Heart left ventricle (tissue), 16 donors: Measurements from ENCODE around the gene SBNO2. TPM values are rescaled to one million over a fixed set of nuclear protein-coding genes. Genes with fewer than 3 reads are reported as not detected.

Source experiments
- ATAC-seq, 4 donors: fragments of 200-7000 bp; cut with Tn5 transposase; one replicate each; pipeline ENCODE4 v1.9.1; 2020 to 2022; ENCODE audit warnings: moderate library complexity in 4 of 4, mild to moderate bottlenecking in 3 of 4, moderate number of reproducible peaks in 1 of 4
- DNase-seq, 5 donors: peaks; one replicate each; pipeline ENCODE4 v3.0.0-alpha.2; 2020
- H3K27ac ChIP-seq, 12 donors: fragments of 200-600 bp; sonication (generic) in 4 of 12; one replicate each; pipeline versions ENCODE4 v1.5.0 to v1.8.0; 2016 to 2022; ENCODE audit warnings: mild to moderate bottlenecking in 2 of 12
- H3K27me3 ChIP-seq, 9 donors: fragments of 200-600 bp; sonication (generic) in 2 of 9; one replicate each; pipeline versions ENCODE4 v1.5.1 to v1.8.0; 2016 to 2022; ENCODE audit warnings: mild to moderate bottlenecking in 3 of 9
- H3K36me3 ChIP-seq, 9 donors: fragments of 200-600 bp; sonication (generic) in 2 of 9; one replicate each; pipeline versions ENCODE4 v1.5.0 to v1.8.0; 2018 to 2022; ENCODE audit warnings: mild to moderate bottlenecking in 2 of 9
- H3K4me1 ChIP-seq, 12 donors: fragments of 200-600 bp; sonication (generic) in 4 of 12; one replicate each; pipeline versions ENCODE4 v1.5.0 to v1.8.0; 2016 to 2022; ENCODE audit warnings: mild to moderate bottlenecking in 3 of 12
- H3K4me3 ChIP-seq, 12 donors: fragments of 200-600 bp; sonication (generic) in 4 of 12; one replicate each; pipeline versions ENCODE4 v1.5.0 to v1.8.0; 2017 to 2022; ENCODE audit warnings: mild to moderate bottlenecking in 9 of 12, moderate library complexity in 4 of 12
- H3K9me3 ChIP-seq, 12 donors: fragments of 200-600 bp; sonication (generic) in 4 of 12; one replicate each; pipeline versions ENCODE4 v1.5.0 to v1.8.0; 2016 to 2022; ENCODE audit warnings: mild to moderate bottlenecking in 1 of 12
- POLR2A ChIP-seq, 2 donors: fragments of 450-650 bp; IDR thresholded peaks; one replicate each; pipeline ENCODE4 v1.6.1; 2017; ENCODE audit warnings: antibody characterized with exemption in 2 of 2, mild to moderate bottlenecking in 2 of 2, moderate library complexity in 2 of 2
- WGBS, 4 donors: extraction: QIAGEN DNeasy Blood & Tissue Kit in 2 of 4; methylation state at CpG; one replicate each; pipeline versions ENCODE4 v1.1.5 to v1.1.7; 2013 to 2018; 5-methylcytosine and 5-hydroxymethylcytosine counted together
- intact Hi-C, 10 donors: fragments of 100-400 bp; cut with DNase I; formaldehyde crosslinking; loops; one replicate each; pipeline versions ENCODE4 v1.11.1 to v1.14.2; 2022
- polyA plus RNA-seq, 2 donors: library from polyadenylated mRNA; stranded (reverse); fragments of 200-250 nt; gene quantifications; one replicate each; pipeline ENCODE4 v1.2.3, GENCODE V29; 2013
- total RNA-seq, 9 donors: library from RNA; depleted of rRNA in 2 of 9; stranded (reverse); fragments of >200 nt in 2 of 9; fragmentation: NEBNext Ultra II Directional in 3 of 9; extraction: Animal tissue kit (Norgen Biotek cat#: 25700) in 3 of 9; gene quantifications; one replicate each; pipeline versions ENCODE4 v1.1.0 to v1.2.4, GENCODE V29; 2016 to 2023
- TF ChIP-seq, protein P1 (sequence below), 12 donors: fragments of 200-600 bp; sonication (generic) in 4 of 12; IDR thresholded peaks; one replicate each; pipeline versions ENCODE4 v1.5.0 to v1.8.0; 2018 to 2022; ENCODE audit warnings: antibody characterized with exemption in 12 of 12, mild to moderate bottlenecking in 5 of 12
- donor health status: ischemic (EF 13 %, LVEDD 7.1; RV severe dilation, severe dysfunction).
- donor health status: healthy with polysubstance abuse.
- donor health status: DM: no; HTN: yes; CAD: no.
- donor health status: DM: no; HTN: no; CAD: no.
- donor health status: ischemic (EF 25% LVEDD 6.9; RV normal size, moderate dysfunction).
- donor health status: ischemic (EF 25% LVEDD 5.7; RV mildly dilated, moderate dysfunction).
- donor health status: healthy.
- donor health status: DM: yes; HTN: yes; CAD: no.
- donor health status: ischemic (EF 35%, LVEDD 5.7; RV mildly dilated, moderate dysfunction).
- donor health status: nonischemic (EF 11% LVEDD 7.7; RV severe dilation, severe dysfunction).
- donor health status: DM: yes; HTN: yes; CAD: no.
- donor health status: PGD.
- donor health status: ischemic (EF 29% LVEDD 5.4; RV normal size, mild dysfunction).
- donor health status: nonischemic (EF 23%, LVEDD 6.1; RV moderate dilation, normal function).

SBNO2 gene
- total and polyA plus RNA-seq, 11 donors: 9.9 to 78.9 (median 18.7) TPM

DNA sequence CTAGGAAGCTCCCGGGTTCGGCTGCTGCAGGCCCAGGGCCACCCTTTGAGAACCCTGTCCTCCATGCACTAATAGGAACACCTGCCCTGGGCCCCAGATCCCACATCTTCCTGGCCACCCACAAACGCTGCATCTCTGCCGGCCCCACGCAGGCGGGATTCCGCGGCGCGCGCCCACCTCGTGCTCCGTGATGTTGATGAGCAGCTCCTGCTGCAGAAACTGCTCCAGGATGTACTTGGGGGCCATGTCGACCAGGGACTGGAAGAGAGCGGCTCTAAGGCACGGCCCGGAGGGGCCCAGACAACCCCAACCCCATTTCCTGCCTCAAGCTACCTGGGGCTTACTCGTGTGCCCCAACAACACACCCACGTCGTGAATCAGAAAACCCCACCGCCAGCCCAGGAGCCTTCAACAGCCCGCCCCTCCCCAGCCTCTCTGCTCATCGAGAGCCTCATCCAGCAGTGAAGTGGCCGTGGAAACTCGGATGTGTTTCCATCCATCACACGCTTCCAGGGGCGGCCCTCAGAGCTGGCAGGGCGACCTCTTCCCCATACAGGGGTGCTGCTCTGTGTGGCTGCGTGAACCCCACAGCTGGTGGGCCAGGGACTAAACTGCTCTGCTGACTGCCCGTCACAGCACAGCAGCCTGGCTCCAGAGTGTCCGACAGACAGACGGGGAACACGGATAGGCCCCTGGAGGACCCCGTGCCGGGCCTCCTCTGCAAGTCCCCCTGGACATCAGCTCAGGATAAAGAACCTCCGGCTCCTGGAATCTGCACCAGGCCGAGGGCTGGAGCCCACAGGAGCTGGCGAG is 83.1 kb downstream of the SBNO2 start:
- Histone ChIP-seq H3K27ac (no peak overlapping the region), H3K27me3 (no peaks in the 10 kb centered on the region), H3K4me3 (no peak overlapping the region), H3K36me3 (peaks cover 0 to 74% (median 47%) of the 10 kb centered on the region in 9 donors), H3K9me3 (no peaks in the 10 kb centered on the region), H3K4me1 (peaks cover 5 to 66% (median 14%) of the 10 kb centered on the region in 12 donors)
- intact Hi-C loops: loop anchor here in 1 of 10 donors (5.0 kb wide), 2 partner anchors 49 to 64 kb away; partner anchors contain the start of genes ABCA7 and CNN2
- DNase-seq: no peak
- no peak for TF ChIP-seq POLR2A (IDR thresholded peaks at IDR 0.05)
- no peak for ATAC-seq
- 93 to 95% (median 94%) methylated on average over 27 to 38 of the region's 38 CpGs for WGBS, 4 donors

DNA sequence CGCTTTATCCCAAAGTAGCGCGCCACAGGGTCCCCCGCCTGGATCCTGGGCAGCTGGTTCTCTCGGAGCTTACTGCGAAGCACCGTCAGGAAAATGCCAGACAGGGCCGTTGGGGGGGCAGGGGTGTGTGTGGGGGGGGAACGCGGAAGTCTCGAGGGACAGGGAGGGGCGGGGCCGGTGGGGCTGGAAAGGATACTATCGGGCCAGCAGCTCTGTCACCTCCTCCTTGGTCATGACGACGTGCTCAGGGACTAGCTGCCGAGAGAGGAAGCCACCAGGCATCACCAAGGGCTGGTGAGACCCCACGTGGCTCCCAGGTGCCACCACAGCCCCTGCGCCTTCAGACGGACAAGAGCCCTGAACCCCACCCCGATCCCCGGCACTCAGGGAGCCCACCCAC is 84.2 kb downstream of the SBNO2 start:
- Histone ChIP-seq H3K27ac (peak overlapping the region in 1 of 12 donors; percentile 91), H3K4me3 (no peak overlapping the region), H3K27me3 (no peaks in the 10 kb centered on the region), H3K36me3 (peaks cover 0 to 74% (median 47%) of the 10 kb centered on the region in 9 donors), H3K9me3 (no peaks in the 10 kb centered on the region), H3K4me1 (peaks cover 5 to 63% (median 12%) of the 10 kb centered on the region in 12 donors)
- ATAC-seq (no peak), DNase-seq (peak in 1 of 5 donors; percentile 26)
- TF ChIP-seq, protein P1, sequence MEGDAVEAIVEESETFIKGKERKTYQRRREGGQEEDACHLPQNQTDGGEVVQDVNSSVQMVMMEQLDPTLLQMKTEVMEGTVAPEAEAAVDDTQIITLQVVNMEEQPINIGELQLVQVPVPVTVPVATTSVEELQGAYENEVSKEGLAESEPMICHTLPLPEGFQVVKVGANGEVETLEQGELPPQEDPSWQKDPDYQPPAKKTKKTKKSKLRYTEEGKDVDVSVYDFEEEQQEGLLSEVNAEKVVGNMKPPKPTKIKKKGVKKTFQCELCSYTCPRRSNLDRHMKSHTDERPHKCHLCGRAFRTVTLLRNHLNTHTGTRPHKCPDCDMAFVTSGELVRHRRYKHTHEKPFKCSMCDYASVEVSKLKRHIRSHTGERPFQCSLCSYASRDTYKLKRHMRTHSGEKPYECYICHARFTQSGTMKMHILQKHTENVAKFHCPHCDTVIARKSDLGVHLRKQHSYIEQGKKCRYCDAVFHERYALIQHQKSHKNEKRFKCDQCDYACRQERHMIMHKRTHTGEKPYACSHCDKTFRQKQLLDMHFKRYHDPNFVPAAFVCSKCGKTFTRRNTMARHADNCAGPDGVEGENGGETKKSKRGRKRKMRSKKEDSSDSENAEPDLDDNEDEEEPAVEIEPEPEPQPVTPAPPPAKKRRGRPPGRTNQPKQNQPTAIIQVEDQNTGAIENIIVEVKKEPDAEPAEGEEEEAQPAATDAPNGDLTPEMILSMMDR (IDR thresholded peaks at IDR 0.05): no peak
- TF ChIP-seq POLR2A (IDR thresholded peaks at IDR 0.05): no peak
- intact Hi-C loops: loop anchor here in 2 of 10 donors (5.0 to 10.0 kb wide), 3 partner anchors 48 to 63 kb away; partner anchors contain the start of genes ABCA7 (in 1 of the 2) and CNN2 (in 1 of the 2)
- WGBS, 4 donors: 81 to 85% (median 82%) methylated on average over 22 of the region's 22 CpGs

DNA sequence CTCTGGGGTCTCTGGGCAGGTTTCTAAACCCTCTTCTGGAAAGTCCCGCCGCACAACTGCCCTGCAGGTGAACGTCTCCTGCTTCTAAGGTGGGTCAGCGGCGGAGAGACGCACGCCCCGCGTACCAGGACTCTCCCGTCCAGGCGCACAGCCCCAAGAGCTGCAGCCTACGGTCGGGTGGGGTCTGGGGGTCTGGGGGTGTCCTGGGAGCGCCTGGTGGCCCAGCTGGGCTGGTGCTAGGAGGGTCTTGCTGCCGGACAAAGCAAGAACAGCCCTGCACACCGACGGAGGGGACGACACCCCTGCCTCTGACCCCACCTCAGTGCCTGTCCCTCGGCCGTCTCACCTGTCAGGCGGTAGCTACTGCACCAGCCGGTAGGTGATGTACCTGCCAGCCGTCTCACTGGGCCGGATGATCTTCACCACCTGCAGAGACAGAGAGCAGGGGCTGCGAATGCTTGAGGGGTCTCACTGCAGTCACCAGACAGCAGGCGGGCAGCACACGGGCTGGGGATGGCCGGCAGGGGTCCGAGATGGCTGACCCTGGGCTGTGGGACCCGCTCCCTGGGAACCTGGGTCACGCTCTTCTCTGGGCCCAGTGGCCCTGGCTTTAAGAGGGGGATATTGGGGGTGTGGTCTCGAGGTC is 84.8 kb downstream of the SBNO2 start:
- H3K4me1 ChIP-seq: peaks cover 5 to 59% (median 9%) of the 10 kb centered on the region in 12 donors

DNA sequence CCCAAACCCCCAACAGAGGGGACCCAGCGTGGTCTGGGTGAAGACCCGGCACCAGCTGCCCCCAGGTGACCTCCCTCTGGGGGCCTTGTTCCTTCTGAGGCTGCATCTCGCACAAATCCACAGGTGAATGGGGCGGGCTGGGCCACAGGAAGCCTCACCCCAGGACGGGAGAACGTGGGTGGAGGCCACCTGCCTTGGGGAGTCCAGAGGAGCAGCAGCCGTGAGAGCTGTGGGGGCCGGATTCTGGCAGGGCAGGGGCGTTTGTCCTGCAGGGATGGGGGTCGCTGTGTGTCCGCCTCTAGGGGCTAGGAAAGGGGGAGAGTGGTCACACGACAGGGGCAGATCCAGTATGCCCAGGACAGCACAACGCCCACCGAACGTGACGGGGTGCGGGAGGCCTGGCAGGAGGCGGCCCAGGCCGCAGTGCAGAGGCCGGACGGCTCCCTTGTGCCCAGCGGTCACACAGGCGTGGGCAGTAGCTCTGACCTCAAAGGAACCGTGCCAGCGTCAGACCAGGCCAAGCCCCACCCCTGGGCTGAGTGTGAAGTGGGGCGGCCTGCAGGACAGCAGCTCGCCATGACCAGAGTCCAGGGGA is 85.6 kb downstream of the SBNO2 start:
- H3K36me3 ChIP-seq: peaks cover 0 to 85% (median 46%) of the 10 kb centered on the region in 9 donors
- peak; percentile 21 to 40 (median 36) for ATAC-seq
- 87 to 90% (median 88%) methylated on average over 10 to 27 of the region's 27 CpGs for WGBS, 4 donors

More for the DNA sequence above, 84.8 kb downstream of the SBNO2 start:
- Histone ChIP-seq H3K27ac (peak overlapping the region in 3 of 12 donors; percentile 30 to 91 (median 37)), H3K36me3 (peaks cover 0 to 78% (median 47%) of the 10 kb centered on the region in 9 donors), H3K9me3 (no peaks in the 10 kb centered on the region), H3K27me3 (no peaks in the 10 kb centered on the region), H3K4me3 (no peak overlapping the region)
- TF ChIP-seq, protein P1 (IDR thresholded peaks at IDR 0.05): no peak
- no peak for TF ChIP-seq POLR2A (IDR thresholded peaks at IDR 0.05)
- 92 to 98% (median 94%) methylated on average over 7 to 32 of the region's 32 CpGs for WGBS, 4 donors
- ATAC-seq: no peak
- intact Hi-C loops: loop anchor here in 1 of 10 donors (10.0 kb wide), 1 partner anchor 54 kb away; no protein-coding TSS in a partner anchor
- DNase-seq: peak in 1 of 5 donors; percentile 21

More for the DNA sequence above, 85.6 kb downstream of the SBNO2 start:
- peaks cover 0 to 52% (median 1%) of the 10 kb centered on the region in 12 donors for H3K4me1 ChIP-seq
- peak overlapping the region in 1 of 12 donors; percentile 1 for H3K4me3 ChIP-seq
- intact Hi-C loops: loop anchor here in 1 of 10 donors (10.0 kb wide), 1 partner anchor 54 kb away; no protein-coding TSS in a partner anchor
- H3K27me3 ChIP-seq: no peaks in the 10 kb centered on the region
- H3K27ac ChIP-seq: peak overlapping the region in 9 of 12 donors; percentile 8 to 91 (median 37)
- peak in 1 of 5 donors; percentile 49 for DNase-seq
- TF ChIP-seq POLR2A (IDR thresholded peaks at IDR 0.05): no peak
- TF ChIP-seq, protein P1 (IDR thresholded peaks at IDR 0.05): no peak
- H3K9me3 ChIP-seq: no peaks in the 10 kb centered on the region
